GM21526 (cell line): ENCODE results near the gene MAML3.

ENCODE experiments used
- ATAC-seq: cut with Tn5 transposase; IDR thresholded peaks from one replicate; pipeline ENCODE4 v1.9.1; 2021; ENCODE audit warnings: moderate library complexity; ENCODE audit not compliant: unreplicated experiment, low FRiP score

Gene MAML3

DNA sequence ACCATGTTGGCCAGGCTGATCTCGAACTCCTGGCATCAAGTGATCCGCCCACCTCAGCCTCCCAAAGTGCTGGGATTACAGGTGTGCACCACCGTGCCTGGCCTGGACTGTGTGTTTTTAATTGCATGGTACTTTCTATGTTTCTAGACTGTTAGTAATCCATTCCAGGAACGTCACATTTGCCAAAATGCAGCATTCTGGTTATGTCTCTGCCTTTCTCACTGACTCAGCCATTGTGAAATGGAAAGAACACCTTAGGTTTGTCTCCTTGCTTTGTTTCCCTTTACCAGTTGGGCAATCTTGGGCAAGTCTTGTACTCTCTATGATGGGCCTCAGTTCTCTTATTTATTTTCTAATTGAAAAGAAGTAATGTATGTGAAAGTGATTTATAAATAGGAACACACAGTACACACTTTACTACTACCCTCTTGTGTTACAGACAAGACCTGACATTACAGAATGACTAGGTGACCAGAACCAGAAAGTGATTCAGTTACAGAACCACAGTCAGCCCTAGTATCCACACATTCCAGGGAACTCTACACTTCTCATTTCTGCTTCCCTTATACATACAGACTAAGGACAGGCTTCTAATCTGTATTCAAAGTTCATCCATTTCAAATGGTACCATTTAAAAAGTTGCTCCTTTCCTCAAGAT lies 301.2 kb downstream of the MAML3 start:
- no peak for ATAC-seq

DNA sequence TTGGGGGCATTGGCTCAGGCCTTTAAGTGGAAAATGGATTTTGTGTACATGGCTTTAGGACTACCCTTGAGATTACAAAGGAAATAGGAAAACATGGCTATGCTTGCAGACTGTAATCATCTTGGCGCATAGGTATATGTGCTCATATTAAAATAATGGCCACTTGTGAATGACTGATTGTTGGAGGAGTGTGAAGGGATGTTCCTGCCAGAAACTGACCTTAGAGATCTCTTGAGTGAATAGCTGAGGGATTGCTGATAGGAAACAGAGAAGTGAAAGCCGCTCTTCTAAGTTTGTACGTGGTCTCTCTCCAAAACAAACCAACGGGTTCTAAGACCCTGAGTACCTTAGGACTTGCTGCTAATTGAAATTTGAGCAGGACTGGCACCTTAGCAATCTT lies 302.3 kb downstream of the MAML3 start:
- no peak for ATAC-seq

DNA sequence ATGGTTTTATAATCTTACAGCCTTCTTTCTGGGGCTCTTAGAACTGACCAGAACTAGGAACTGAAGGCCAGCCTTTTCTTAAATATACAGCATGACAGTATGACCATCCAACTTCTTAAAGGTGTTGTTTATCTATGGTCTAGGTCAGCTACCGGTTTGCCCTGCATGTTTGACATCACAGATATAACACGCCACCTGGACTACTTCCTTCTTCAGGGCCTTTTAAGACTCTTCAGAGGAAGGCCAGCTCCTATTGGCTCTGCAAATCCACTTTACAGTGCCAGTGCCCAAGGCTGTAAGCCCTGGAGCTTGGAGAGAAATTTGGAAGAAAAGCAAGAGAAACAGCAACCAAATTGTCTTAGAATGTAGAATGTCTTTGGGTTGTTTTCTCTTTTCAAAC lies 302.9 kb downstream of the MAML3 start:
- ATAC-seq = no peak

DNA sequence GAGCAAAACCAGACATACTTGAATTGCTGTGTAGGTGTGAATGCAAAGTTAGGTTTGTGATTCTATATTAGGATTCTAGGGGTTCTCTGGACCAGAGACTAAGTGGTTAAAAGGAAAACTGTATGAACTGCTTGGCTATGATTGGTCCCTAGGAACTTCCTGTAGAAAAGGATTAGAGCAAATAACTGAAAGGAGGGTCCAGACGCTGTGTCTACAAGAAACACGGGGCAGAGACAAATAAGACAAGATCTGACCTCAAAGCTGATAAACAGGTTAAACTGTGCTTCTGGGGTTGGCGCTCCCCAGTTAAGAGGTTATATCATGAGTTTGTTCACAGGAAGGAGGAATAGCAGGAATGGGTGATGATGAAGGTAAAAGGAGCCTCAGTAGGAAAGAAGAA lies 304.8 kb downstream of the MAML3 start:
- no peak for ATAC-seq

DNA sequence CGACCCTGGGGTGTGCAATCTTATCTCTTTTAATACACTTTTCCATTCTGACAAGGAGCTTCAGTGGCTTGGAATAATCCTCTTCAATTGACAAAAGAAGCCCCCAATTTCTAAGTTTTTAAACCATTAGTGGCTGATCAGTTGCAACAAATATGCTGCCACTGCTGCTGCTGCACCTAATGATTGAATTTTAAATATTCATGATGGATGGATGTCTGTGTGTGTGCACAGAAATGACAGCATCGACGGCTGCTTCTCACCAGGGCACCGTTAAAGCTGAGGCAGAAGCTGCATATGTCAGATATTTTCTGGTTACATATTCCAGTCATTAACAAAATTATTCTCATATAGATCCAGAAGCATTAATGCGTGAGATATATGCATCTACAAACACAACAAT lies 306.0 kb downstream of the MAML3 start:
- ATAC-seq = no peak

DNA sequence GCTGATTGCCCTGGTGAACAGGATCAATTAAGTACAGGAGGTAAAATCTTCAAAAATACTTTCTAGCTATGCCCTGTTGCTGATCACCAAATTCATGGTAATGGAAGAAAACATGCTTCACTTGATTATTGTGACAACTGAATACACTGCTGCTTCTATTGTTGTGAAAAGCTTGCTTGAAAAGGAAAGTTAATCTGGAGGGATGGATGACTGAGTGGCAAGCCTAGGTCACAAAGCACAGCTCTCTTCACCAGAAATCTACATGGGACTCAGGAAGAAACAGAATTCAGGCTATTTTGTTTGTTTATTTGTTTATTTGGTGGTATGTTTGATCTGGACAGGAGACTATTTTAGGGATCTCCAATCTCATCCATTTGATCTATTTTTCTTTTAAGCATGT lies 306.4 kb downstream of the MAML3 start:
- ATAC-seq = no peak

DNA sequence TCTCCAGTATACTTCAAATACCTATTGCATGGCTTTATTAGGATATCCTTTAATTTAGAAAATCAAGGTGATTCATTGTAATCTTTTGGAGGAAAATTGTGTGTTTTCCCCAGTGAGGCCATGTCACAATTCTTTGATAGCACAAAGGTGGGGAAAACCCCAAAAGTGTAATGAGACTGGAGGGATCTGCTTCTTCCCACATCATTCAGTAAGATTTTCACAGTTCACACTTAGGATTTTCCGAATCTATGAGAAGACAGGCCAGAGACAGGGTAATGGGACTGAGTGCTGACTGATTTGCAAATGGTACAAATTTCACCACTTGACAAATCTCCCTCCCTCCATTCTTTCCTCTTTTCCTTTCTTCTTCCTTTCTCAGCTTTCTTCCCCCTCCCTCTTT lies 307.2 kb downstream of the MAML3 start:
- no peak for ATAC-seq

DNA sequence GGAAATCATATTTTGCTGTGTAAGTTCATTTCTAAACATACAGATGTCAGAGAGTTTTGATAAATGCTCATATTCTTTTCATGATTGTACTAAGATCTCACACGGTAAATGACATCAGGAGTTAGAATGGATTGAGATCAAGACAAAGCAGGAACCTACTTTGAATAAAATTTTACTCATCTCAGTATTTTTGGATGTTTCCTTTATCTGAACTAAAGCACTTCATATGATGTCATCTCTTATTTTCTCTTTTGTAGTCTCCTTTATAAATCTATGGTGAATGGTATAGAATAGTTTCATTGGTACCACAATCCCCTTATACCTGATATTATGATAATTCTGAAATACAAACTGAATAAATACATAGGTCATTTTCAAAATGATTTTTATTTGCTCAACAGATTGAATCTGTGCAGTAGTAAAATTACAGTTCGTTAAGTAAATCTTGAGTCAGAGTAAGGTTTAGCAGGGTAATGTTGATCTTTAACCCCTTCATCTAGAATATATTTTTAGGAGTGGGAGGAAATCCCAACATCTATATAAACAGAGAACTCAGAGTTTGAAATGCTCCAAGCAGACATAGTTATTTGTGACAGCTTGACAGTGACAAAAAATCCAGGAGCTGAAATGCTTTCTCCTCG lies 308.4 kb downstream of the MAML3 start:
- ATAC-seq = no peak

DNA sequence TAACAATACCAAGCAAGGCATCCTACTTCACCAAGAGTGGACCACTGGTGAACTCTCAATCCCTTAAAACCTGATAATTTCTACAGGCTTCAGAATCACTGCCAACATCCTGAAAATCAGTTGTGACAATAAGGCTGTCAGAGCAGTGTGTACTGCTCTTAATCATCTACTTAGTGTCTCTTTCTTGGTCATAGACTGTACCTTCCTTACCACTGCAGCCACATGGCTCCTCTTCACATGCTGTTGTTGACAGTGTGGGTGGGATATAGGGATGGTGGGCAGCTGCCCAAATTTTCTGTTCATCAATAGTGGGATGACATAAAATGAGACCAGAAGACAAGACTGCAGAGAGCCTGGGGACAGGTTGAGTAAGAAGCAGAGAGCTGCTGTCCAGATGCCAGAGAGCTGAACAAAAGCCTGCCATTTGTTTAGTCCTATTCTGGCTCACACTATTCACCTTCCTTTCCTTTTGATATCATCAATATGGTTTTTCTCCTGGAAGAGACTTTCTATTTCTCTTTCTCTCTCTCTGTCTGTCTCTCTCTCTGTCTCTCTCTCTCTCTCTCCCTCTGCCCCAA lies 309.4 kb downstream of the MAML3 start:
- no peak for ATAC-seq

DNA sequence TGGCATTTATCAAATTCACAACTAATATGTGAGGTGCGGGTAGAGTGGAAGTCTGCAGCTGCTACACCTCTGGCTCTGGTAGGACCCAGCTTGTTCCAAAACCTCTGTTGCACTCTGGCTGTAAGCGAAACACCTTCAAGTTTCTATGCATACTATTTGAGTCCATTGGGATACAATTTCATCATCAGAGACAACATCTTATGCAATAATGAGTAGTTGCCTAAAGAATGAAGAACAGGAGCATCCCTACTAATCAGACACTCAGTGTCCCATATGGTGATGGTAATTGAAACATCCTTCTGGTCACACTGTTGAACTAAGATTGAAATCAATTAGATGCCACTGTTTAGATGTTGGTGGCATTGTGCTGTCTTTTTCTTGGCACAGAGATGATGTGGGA lies 309.9 kb downstream of the MAML3 start:
- no peak for ATAC-seq

DNA sequence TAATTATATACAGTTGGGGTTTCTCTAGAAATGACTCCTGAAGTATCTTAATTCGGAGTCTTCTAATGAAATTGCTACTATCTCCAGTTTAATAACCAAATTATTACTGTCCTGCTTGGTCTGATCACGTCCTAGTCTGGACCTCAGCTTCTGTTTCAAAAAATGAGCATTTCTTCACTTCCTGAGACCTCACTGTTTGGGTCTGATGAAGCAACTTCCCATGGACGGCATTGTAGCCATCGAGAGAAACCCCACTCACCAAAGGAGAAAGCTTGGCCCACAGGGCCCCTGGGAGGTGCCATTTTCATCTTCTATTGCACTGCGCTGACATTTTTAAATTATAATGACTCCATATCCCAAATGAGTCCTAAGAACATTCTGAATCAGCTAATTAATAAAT lies 310.3 kb downstream of the MAML3 start:
- ATAC-seq = no peak

DNA sequence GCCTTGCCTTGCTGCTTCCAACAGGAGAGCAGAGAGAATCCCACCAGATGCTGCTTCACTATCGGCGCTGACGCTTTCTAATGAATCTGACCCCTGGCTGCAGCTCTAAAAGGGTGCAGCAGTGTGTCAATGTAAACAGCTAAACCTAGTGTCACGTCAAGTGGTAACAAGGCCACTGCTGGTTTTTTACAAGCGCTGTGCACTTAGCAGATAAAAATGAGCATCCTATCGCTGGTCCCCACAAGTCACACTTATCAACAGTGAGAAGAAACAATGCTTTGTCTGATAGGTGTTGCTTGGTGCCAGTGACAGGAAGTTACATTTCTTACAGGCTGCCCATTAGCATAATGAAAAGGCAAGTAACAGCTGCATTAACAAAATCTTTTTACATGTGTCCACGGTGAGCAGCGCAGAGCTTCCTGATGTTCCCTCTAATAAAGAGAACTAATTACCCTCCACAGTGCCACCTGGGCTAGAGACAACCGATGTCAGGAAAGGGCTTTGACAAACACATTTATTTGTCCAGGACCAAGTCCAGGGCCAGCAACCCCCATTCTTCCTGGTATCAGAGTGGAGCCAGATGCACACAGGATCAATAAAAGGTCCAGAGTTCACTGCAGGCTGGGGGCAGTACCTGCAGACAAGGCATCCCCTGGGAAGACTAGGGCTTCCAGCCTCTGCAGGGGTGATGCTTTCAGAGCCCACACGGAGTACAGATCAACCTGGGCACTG lies 312.4 kb downstream of the MAML3 start:
- ATAC-seq = no peak

DNA sequence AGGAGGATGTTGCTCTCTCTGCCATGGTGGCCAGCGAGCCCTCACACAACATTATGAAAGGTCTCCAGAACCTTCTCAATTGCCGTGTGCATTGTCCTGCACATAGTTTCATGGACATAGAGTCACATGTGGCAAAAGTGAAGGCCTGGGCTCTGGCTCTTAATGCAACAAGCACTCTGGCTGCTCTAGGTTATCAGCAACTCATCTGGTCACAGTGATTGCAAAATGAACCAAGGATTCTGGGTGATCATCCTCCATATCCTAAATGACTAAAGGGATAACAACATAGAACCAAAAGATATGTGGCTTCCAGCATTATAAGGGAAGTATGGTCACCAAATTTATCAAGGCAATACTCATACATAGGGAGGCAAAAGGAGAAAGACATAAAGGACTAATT lies 313.2 kb downstream of the MAML3 start:
- ATAC-seq = no peak

DNA sequence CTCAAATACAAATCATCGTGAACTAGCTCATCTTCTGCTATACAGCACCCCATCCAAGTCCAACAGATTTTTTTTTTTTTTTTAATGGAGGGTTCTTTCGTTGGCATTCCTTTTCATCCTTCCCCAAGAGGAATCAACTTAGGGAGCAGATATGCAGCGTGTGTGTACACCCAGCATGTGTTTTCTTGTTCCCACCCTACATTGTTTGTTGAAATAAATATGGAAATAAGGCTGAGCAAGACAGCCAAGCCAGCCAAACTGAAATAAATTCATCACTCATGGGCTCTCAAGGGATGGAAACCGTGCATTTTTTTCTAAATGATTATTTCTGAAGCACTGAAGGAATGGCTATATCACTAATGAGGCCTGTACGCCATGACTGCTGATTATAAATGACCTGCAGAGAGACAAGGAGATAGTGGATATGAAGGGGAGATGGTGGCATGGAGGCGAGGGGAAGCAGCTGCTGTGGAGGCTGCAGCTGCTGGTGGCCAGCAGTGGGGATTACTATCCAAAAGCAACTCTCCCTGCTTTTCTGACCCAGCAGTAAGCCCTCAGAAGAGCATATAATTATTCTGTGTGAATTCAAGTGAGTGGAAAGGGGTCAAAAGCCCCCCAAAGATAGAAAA lies 314.5 kb downstream of the MAML3 start:
- no peak for ATAC-seq

DNA sequence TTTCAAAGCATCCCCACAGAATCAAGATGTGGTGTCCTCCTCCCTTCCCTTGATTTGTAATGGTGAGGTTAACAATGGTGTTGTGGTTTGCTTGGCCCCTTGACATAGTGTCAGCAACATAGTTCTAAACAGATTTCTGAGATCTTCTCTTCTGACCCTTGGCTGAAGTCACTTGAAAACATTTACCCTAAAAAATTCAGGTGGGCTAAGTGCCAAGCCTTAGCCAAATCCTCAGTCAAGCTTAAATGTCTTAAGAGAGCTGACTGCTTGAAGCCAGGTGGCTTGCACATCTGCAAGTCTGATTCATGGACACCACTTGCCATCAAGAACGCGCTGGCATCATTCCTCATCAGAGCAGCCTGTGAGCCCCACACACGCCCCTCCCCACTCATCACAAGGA lies 315.2 kb downstream of the MAML3 start:
- no peak for ATAC-seq

DNA sequence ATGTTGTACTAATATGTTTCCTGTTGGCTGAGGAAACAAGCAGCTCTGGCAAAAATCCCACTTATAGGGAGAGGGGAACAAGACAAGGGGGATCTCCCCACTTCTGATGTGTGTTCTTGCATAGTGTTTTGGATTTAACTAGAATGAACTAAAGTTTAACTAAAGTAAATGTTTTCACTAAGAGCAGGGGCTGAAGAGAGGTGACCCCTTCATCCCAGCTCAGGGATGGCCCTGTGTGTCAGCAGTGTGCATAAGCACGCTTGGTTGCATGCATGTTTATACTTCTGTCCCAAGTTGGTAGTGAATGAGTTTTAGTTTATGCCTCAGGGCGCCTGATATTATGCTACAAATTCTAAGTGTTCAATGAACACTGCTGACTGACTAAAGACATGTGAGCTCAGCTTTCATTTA lies 319.0 kb downstream of the MAML3 start:
- no peak for ATAC-seq

DNA sequence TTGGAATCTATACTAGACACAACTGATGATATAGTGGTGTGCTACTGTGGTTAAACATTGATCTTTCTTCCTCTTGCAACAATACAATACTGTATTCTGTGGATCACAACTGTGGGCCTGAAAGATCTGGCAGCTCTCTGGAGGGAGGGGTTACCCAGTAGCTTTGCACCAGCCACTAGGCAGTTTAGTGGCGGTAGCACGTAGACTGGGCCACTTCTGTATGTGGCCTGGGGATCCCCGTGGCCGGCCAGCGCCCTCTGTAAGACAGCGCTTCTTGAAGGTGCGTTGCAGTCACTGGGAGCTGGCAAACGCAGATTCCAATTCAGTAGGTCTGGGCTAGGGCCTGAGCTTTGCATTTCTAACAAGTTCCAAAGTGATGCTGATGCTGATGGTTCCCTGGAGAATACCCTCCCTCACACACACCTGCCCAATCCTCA lies 319.7 kb downstream of the MAML3 start:
- no peak for ATAC-seq

DNA sequence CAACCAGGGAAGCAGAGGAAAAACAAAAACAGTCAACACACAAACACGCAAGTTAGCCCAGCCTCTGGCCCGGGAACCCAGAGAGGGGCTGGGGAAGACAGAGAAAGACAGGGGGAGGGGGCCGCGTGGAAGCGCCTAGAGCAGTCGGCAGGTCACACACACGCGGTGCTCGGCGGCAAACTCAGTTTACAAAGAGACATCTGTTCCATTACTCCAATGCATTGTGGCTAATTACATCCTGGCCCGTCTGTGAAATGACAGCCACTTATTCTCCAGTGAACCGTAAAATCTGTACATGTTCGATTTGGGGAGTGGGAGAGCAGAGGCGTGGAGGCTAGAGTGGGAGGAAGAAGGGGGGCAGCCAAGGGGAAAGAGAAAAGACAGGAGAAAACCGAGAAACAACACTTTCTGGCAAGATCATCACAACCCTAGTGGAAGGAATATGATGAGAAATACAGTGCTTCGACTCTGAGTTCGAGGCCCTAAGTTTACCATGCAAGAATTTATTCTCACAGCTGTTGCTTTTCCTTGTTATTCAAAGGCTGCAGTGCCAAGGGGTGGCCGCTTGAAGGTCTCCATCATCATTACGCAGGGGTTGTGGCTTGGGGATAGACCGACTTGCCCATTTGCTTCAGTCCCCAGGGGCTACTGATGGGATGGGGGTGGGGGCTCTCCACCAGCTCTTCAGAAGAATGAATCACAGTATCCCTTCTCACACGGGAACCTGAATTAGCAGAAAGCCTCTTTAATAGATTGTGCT lies 320.7 kb downstream of the MAML3 start:
- ATAC-seq = no peak

DNA sequence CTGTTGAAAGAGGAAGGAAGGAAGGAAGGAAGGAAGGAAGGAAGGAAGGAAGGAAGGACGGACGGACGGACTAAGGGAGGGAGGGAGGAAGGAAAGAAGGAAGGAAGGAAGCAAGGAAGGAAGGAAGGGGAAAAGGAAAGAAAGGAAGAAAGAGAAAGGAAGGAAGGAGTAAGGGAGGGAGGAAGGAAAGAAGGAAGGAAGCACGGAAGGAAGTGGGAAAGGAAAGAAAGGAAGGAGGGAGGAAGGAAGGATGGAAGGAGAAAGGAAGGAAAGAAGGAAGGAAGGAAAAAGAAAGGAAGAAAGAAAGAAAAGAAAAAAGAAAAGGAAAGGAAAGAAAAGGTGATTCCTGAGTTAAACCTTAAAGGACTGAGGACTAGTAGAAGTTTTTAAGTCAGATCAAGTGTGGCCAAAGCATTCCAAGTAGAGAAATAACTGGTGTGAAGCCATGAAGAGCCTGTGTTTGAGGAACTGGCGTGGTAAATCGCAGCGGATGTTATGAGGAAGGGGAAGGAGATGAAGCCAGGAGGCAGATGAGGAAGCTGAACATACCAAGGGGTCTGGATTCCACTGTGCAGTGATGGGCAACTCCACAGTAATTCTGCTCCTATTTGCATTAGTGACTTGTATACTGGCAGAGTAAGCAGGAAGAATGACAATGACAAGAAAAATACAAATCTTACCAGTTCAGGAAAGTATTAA lies 324.9 kb downstream of the MAML3 start:
- ATAC-seq = no peak

DNA sequence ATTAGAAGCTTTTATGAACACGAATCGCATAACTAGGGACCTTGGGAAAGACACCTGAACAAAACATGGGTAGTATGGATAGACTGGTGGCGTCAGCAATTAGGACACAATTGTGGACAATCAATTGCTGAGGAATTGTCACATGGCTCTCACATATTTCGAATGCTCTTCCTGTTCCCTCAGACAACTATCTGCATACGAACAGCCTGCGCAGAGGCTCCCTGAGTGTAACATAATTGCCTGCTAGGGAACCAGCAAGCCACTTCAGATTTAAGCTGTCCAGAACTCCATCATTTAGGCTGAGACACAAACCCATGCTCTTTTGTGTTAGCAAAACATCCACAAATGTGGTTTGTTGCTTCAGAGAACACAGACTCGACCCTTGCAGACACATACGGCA lies 327.6 kb downstream of the MAML3 start:
- ATAC-seq = no peak
